Measurements from ENCODE around the gene AGPS.

- TF ChIP-seq CTCF (IDR thresholded peaks at IDR 0.05; ENCODE audit: borderline replicate concordance, extremely low read depth, low read length, poor library complexity, severe bottlenecking), result no peak
- no peak for TF ChIP-seq EZH2 (IDR thresholded peaks at IDR 0.05; ENCODE audit: borderline replicate concordance, low read depth, low read length, severe bottlenecking)
Measured at GRCh38 chr2:177397481-177398289, 5.1 kb downstream of the AGPS start.

Data from DND-41 (cell line).